ENCODE data around the gene TJP1.
A peak's percentile ranks its signal among the peaks of the same experiment; 100 is the strongest.
"Not testable (repeated sequence)": the region's sequence is repeated elsewhere in the genome, so short reads cannot be mapped to it uniquely, and the experiment has no call there.

Gene TJP1

DNA sequence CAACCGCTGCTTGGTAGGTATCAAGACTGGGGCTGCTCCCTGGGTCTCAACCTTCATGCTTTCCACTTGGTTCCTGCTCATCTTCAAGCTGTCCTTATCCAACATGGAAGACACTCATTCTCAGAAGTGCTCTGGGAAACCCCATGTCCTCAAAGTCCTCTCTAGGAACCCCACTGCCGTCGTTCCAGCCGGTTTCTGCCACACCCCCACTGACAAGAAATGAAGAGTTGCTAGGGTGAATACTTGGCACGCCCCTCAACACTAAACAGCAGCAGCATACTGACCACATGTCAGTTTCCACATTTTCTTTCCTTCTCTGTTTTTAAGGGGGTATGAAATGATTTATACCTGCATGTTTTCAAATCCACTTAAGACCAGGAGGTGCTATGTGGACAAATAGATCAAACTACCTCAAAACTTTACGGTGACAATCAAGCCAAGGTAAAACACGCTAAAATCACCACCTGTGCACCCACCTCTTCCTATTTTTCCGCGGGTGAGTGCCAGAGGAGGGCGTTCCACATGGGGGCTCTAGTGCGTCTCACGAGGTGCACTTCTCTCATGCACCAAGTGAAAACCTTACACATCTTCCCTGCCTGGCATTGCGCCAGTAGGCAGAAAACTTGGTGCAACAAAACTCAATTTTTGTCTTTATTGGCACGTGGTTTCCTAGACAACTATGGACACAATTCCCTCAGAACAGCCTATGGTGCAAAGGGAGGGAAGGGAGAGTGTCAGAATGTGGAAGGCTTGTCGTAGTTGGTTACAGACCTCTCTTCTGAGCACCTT is 125.1 kb downstream of the TJP1 start:
- no peak overlapping the region for H3K27ac ChIP-seq
- ChIA-PET POLR2A (ENCODE audit: low non-redundant PET) (no interaction called here), CTCF (no interaction called here)
- TF ChIP-seq CTCF (conservative IDR thresholded peaks at IDR 0.05; ENCODE audit: low read depth) = no peak
- DNase-seq (ENCODE audit: low spot score) = no peak

DNA sequence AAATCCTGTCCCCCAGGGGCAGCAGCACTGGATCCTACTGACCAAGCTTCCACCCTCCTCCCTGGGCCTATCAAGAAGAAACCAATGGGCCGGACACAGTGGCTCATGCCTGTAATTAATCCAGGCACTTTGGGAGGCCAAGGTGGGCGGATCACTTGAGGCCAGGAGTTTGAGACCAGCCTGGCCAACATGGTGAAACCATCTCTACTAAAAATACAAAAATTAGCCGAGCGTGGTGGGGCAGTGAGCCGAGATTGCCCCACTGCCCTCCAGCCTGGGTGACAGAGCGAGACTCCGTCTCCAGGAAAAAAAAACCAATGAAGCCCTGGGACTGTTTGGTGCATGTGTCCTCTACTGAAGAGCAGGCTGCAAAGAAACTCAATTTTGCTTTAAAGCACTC is 125.8 kb downstream of the TJP1 start:
- CTCF ChIA-PET; POLR2A ChIA-PET (ENCODE audit: low non-redundant PET); DNase-seq (ENCODE audit: low spot score): not testable (repeated sequence)

GRCh38 chr15:29695489-29696167 is 126.6 kb downstream of the TJP1 start:
- no peak overlapping the region for H3K27ac ChIP-seq
- DNase-seq (ENCODE audit: low spot score) = no peak

More for the DNA sequence above, 125.8 kb downstream of the TJP1 start:
- H3K27ac ChIP-seq = not testable (repeated sequence)

DNA sequence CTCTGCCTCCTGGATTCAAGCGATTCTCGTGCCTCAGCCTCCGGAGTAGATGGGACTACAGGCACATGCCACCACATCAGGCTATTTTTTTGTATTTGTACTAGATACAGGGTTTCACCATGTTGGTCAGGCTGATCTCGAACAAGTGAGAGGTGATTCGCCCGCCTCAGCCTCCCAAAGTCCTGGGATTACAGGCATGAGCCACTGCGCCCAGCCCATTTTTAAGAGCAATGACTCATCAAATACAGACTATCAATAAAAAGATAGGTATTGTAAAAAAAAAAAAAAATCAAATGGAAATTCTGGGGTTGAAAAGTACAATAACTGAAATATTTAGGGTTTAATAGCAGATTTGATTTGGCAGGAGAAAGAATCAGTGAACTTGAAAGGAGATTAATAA is 129.0 kb downstream of the TJP1 start:
- DNase-seq (ENCODE audit: low spot score) = no peak
- H3K27ac ChIP-seq = no peak overlapping the region
- no peak for TF ChIP-seq CTCF (conservative IDR thresholded peaks at IDR 0.05; ENCODE audit: low read depth)
- CTCF ChIA-PET = interaction anchor here (0.6 kb wide), 1 partner anchor 344 kb away, joined by 3 read pairs; no protein-coding TSS in a partner anchor
- POLR2A ChIA-PET (ENCODE audit: low non-redundant PET) = no interaction called here

More at GRCh38 chr15:29695489-29696167, 126.6 kb downstream of the TJP1 start:
- CTCF ChIA-PET = no interaction called here
- POLR2A ChIA-PET (ENCODE audit: low non-redundant PET) = no interaction called here
- no peak for TF ChIP-seq CTCF (conservative IDR thresholded peaks at IDR 0.05; ENCODE audit: low read depth)

DNA sequence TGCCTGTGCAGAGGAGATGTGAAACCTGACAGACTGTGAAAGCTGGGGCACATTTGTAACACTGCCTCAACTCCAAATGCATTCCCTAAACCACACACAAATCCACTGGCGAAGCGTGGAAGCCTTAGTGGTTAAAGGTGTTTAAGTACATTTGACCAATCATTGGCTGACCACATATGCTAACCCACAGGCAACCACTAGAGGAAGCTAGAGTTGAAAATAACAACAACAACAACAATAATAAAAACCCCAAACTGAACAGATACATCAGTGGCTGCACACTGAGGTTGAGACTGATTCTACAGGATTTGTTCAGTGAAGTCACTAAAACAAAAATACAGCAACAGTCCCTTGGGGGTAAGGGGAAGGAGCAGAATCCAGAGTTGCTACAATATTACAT is 129.7 kb downstream of the TJP1 start:
- POLR2A ChIA-PET (ENCODE audit: low non-redundant PET) = no interaction called here
- no peak overlapping the region for H3K27ac ChIP-seq
- CTCF ChIA-PET = interaction anchor here (0.6 kb wide), 1 partner anchor 344 kb away, joined by 3 read pairs; no protein-coding TSS in a partner anchor
- DNase-seq (ENCODE audit: low spot score) = no peak
- no peak for TF ChIP-seq CTCF (conservative IDR thresholded peaks at IDR 0.05; ENCODE audit: low read depth)

DNA sequence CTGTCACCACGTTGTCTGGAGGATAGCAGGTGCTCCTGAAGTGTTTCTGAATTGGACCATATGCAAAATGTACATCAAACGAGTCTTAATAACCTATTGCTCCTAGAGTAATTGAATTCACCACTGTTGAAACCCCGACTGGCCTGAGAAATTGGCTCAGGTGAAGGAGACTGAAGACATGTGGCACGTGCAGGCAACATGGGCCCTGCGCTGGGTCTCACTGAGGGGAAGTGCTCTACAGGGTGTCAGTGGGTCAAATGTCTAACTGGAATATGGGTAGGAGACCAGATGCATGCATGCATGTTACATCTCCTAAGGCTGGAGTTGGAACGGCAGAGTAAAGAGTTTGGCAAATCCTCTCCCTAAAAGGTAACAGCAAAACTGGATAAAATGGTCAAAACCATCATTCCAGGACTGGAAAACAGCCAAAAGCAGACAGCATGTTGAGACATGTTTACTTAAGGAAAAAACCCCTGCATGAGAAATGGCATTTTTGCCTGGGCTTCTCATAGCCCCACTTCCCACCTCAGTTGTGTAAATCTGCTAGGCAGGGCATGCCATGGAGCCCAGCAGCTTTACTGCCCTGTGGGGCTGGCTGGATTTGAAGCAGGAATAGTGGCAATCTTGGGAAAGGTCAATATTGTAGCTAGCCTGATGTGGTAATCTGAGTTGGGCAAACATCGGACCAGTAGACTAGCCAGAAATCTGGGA is 131.3 kb downstream of the TJP1 start:
- ChIA-PET POLR2A (ENCODE audit: low non-redundant PET) (no interaction called here), CTCF (interaction anchor here (0.5 to 0.7 kb wide), 2 partner anchors 272 to 449 kb away, joined by 3 read pairs; no protein-coding TSS in a partner anchor)
- TF ChIP-seq CTCF (conservative IDR thresholded peaks at IDR 0.05; ENCODE audit: low read depth) = no peak
- DNase-seq (ENCODE audit: low spot score) = no peak
- peak overlapping the region; percentile 29; the same call in 1 of the 2 replicates for H3K27ac ChIP-seq

Measured in RWPE1 (cell line).